Measurements from ENCODE around the gene SLIT3. TPM values are rescaled to one million over a fixed set of nuclear protein-coding genes. Genes with fewer than 3 reads are reported as not detected.

Gene SLIT3
- total and polyA plus RNA-seq, 2 donors (not counting 3 experiments of a cell fraction or from before 2014, with no cell fraction given), result 0.90 to 1.0 TPM

- FAIRE-seq (no peak), DNase-seq (ENCODE audit: low read depth, low spot score) (no peak)
- no peak overlapping the region for H3K9ac ChIP-seq (replicated peaks; ENCODE audit: extremely low read depth, insufficient read depth, low read length)
- H3K9me3 ChIP-seq (replicated peaks; ENCODE audit: control insufficient read depth, insufficient read depth, low read length), result no peaks in the 10 kb centered on the region
- no peak overlapping the region for H3K27ac ChIP-seq (ENCODE audit: insufficient read depth, low read depth, low read length)
- ChIA-PET CTCF (no interaction called here), POLR2A (no interaction called here)
- intact Hi-C loops (cut with micrococcal nuclease) (no loop called here), dilution Hi-C loops (cut with MboI; ENCODE audit: extremely low pct_ligation_motif_present, low sequenced_read_pairs) (no loop called here)
- no peaks in the 10 kb centered on the region for H3K9me1 ChIP-seq (replicated peaks; ENCODE audit: control insufficient read depth, extremely low read depth, insufficient read depth, low read length)
- H3K79me2 ChIP-seq (ENCODE audit: control insufficient read depth, insufficient read depth, low read length), result no peaks in the 10 kb centered on the region
- no peak for TF ChIP-seq CTCF (IDR thresholded peaks at IDR 0.05; ENCODE audit: extremely low read depth in 1 of 2, insufficient read depth in 1 of 2, low read depth in 1 of 2, low read length in 2 of 2)
- no peak for TF ChIP-seq FOS (IDR thresholded peaks at IDR 0.05; ENCODE audit: borderline replicate concordance, insufficient read depth, low read length)
- no peak for TF ChIP-seq POLR2AphosphoS5 (IDR thresholded peaks at IDR 0.05; ENCODE audit: insufficient read depth, low read depth, low read length)
- no peak for TF ChIP-seq JUN (IDR thresholded peaks at IDR 0.05; ENCODE audit: borderline replicate concordance, insufficient read depth, insufficient read length, low read depth)
- TF ChIP-seq EZH2 (IDR thresholded peaks at IDR 0.05; ENCODE audit: borderline replicate concordance, low read depth, low read length, severe bottlenecking), result no peak
- no peak for TF ChIP-seq GATA2 (IDR thresholded peaks at IDR 0.05; ENCODE audit: insufficient read depth, insufficient read length, low read depth, low read length)
- TF ChIP-seq POLR2A (IDR thresholded peaks at IDR 0.05; ENCODE audit: low read depth, low read length), result no peak
- no peak for TF ChIP-seq MAX (IDR thresholded peaks at IDR 0.05; ENCODE audit: insufficient read depth, insufficient read length)
- H2AFZ ChIP-seq (ENCODE audit: low read depth, low read length), result no peak overlapping the region
- H3K4me2 ChIP-seq (ENCODE audit: insufficient read depth, low read length), result no peak overlapping the region
- H3K36me3 ChIP-seq (ENCODE audit: control insufficient read depth in 2 of 2, extremely low read depth in 1 of 2, insufficient read depth in 2 of 2, low read length in 2 of 2), result no peaks in the 10 kb centered on the region
- H4K20me1 ChIP-seq (replicated peaks; ENCODE audit: control insufficient read depth, extremely low read depth, insufficient read depth, low read length), result no peaks in the 10 kb centered on the region
- no TSS peak for BruUV-seq (replicated peaks)
- no peaks in the 10 kb centered on the region for H3K27me3 ChIP-seq (ENCODE audit: control insufficient read depth in 2 of 2, insufficient read depth in 2 of 2, low read length in 2 of 2)
- no peaks in the 10 kb centered on the region for H3K4me1 ChIP-seq (ENCODE audit: control insufficient read depth, extremely low read depth, insufficient read depth, low read length)
- H3K4me3 ChIP-seq (replicated peaks in 1 of 3; ENCODE audit: insufficient read depth in 1 of 3, low read depth in 1 of 3, low read length in 3 of 3), result no peak overlapping the region
Measured at GRCh38 chr5:168645195-168645594, 655.7 kb downstream of the SLIT3 start.
